ENCODE measurements around the gene KMT2B. TPM values are rescaled to one million over a fixed set of nuclear protein-coding genes. Genes with fewer than 3 reads are reported as not detected.
A peak's percentile ranks its signal among the peaks of the same experiment; 100 is the strongest.

KMT2B gene
- polyA plus RNA-seq, 3 donors: 31.2 to 39.1 (median 37.6) TPM

DNA sequence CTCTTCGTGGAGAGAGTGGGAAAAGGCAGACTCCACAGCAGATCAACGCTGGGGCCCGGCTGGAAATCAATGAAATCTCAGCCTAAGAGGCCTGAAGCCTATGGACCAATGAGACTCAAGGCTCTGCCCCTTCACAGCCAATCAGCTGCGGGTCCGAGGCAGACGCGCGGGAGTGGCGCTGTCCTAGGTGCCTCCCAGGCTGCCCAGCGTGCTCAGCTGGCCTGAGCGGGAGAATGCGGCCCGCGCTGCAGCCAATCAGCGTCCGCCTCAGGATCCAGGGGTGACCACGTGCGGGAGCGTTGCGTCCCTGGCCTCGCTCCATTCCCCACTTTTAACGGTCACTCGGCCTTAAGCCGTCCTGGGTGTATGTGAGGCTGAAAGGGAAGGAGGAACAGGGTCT, 13.6 kb upstream of the KMT2B start, which contains the start of gene ZBTB32:
ZBTB32 (plus strand) TSS at position 341 of the 400 bp plus-strand sequence. CDS start 10,069 bp downstream, outside the sequence.
- DNase-seq (ENCODE audit: extremely low read depth in 1 of 11, low read depth in 9 of 11, low spot score in 4 of 11): peak in 3 of 11 donors; percentile 30 to 41 (median 36)

DNA sequence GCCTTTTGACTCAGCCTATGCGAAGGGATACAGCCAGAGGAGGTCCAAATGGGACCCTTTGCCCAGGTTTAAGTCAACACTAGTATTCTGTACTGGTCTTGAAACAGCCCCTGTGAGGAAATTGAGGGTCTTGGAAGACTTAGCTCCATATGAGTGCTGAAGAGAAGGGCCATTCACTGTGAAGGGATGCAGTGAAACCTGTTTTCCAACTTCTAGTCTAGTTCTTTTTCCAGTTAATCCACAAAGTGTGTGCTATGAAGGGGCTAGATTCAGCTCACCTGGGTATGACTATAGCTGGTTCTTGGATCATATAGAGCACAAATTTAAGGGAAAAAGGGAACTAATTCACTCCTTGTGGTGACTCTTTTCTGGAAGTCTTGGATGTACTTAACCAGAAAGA, 9.4 kb upstream of the KMT2B start:
- DNase-seq (ENCODE audit: extremely low read depth in 1 of 11, low read depth in 9 of 11, low spot score in 4 of 11): no peak

DNA sequence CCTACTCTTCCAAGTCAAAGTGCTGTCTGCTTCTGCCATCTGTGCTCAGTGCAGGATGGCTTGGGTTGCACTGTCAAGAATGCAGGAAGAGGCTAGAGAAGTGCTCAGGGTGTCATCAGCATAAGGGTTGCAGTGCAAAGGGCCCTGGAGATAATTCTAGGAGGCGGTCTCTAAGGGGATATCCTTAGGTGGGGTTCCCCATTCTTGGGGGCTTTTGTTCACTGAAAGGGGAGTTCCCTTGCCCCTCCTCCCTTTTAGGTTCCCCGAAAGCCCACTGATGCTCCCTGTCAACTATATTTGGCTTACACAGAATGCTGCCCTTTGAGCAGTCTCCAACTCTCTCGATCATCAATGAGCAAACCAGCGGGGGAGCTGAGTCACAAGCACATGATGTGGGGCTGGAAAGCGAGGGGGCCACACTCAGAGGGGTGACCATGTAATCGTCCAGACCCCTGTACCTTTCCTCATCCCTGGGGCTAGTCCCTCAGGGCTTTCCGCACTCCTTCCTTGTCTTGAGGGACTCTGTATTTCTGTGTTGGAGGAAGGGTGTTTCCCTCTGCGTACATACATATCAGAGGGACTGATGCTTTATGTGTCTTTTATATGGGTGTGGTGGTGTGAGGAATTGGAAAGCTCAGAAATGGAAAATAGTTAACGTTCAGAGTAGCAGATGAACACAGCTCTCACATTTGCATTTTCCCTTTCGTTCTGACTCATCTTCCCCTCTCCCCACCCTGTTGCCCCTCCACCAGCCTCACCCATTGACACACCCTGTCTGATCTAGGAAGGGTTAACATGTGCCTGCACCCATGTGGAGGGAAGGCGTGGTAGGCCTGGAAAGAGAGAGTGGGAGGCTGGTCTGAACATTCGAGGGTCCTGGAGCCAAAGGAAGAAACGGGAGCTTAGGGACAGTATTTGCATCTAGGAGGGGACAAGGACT, 6.7 kb upstream of the KMT2B start:
- DNase-seq (ENCODE audit: extremely low read depth in 1 of 11, low read depth in 9 of 11, low spot score in 4 of 11): no peak

DNA sequence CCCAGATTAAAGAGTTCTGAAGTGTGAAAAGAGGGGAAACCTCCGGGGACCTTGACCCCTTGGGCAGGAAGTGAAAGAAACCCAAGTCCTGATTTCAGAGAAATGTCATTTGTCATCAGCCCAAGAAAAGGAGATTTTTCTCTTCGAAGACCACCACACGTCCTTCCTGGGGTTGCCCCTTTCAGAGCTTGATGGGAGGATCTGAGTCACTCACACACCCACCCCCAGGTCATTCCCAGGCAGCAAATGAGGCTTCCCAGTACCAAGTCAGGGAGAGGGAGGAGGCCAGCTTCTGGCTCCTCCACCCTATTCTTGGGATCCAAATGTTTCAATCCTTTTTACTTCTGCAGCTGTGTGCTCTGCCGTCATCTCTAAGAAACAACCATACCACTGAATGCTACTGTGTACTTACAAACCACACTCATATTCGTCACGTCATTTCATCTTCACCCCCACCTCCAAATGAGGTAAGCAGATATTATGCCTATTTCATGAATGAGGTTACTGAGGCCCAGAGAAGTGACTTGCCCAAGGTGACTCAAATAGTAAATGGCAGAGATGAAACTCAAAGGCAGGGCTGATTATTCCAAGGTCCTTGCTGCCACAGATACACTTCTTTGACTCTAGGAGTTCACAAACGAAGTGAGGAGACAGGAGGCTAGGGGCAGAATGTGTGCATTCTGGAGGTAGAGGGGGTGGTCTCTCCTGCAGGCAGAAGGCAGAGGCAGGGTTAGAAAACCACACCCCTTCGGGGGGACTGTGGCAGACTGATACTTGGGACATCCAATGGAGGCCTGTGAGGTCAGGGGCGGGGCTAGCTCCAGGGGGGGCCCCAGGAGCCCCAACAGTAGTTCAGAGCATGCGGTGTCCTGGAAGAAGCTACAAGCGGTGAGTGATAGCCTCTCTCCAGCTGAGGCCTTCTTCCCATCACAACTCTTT, 5.0 kb upstream of the KMT2B start:
- no peak for DNase-seq (ENCODE audit: extremely low read depth in 1 of 11, low read depth in 9 of 11, low spot score in 4 of 11)

DNA sequence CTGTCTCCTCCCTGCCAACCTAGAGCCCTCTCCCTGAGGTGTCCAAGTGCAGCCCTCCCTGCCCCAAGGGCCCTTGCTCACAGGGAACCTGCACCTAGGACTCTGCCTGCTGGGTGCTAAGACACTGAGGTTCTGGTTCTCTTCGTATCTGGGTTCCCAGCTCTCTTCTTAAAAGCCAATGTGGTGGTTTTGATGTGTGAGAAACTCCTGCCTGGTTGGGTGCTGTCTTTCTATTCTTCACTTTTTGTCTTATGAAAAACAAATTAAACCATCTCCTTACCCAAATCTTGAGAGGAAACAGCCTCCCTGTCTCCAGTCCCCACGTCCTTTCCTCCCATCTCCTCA, 4.3 kb upstream of the KMT2B start:
- DNase-seq (ENCODE audit: extremely low read depth in 1 of 11, low read depth in 9 of 11, low spot score in 4 of 11): no peak

DNA sequence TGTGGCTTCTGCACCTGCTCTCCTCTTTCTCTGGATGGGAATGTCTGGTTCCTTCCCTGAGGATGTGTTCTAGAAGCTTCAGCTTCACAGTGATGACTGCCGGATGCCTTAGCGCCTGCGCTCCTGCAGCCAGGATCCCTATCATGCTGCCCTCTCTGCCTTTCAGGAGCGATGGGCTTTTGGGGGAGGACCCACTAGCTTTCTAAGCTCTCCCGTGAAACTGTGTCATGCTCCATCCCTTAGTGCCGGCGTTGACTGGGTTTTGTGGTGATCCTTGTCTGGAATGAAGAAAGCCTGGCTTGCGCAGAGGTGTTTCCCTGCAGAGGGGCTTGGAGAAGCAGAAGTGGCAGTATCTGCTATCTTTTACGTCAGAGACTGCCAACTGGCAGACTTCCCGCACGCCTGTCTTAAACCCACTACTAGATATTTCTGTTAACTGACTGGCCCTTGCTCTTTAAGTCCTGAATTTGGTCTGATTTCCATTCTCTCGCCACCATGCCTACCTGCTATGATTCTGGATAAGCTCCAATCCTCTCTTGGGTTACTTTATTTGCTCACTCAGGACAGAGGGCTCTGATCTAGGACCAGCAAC, 3.8 kb upstream of the KMT2B start:
- DNase-seq (ENCODE audit: extremely low read depth in 1 of 11, low read depth in 9 of 11, low spot score in 4 of 11): no peak

DNA sequence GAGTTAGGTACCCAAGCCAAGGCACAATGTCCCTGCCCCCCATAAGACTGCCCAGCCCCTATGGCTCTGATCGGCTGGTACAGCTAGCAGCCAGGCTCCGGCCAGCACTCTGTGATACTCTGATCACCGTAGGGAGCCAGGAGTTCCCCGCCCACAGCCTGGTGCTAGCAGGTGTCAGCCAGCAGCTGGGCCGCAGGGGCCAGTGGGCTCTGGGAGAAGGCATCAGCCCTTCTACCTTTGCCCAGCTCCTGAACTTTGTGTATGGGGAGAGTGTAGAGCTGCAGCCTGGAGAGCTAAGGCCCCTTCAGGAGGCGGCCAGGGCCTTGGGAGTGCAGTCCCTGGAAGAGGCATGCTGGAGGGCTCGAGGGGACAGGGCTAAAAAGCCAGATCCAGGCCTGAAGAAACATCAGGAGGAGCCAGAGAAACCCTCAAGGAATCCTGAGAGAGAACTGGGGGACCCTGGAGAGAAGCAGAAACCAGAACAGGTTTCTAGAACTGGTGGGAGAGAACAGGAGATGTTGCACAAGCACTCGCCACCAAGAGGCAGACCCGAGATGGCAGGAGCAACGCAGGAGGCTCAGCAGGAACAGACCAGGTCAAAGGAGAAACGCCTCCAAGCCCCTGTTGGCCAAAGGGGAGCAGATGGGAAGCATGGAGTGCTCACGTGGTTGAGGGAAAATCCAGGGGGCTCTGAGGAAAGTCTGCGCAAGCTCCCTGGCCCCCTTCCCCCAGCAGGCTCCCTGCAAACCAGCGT, 3.0 kb upstream of the KMT2B start:
- DNase-seq (ENCODE audit: extremely low read depth in 1 of 11, low read depth in 9 of 11, low spot score in 4 of 11): no peak

DNA sequence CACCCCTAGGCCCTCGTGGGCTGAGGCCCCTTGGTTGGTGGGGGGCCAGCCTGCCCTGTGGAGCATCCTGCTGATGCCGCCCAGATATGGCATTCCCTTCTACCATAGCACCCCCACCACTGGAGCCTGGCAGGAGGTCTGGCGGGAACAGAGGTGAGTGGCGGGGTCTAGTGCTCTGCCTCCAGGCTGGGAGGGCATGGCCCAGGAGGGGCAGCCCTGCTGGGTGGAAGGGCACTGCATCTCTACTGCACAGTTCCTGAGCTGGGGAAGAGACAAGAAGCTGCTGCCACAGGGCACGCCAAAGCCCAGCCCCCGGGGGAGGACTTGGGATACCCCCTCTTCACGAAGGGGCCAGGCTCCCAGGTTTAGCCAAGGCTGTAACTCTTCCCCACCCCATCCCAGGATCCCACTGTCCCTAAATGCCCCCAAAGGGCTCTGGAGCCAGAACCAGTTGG, 2.4 kb upstream of the KMT2B start:
- DNase-seq (ENCODE audit: extremely low read depth in 1 of 11, low read depth in 9 of 11, low spot score in 4 of 11): no peak

DNA sequence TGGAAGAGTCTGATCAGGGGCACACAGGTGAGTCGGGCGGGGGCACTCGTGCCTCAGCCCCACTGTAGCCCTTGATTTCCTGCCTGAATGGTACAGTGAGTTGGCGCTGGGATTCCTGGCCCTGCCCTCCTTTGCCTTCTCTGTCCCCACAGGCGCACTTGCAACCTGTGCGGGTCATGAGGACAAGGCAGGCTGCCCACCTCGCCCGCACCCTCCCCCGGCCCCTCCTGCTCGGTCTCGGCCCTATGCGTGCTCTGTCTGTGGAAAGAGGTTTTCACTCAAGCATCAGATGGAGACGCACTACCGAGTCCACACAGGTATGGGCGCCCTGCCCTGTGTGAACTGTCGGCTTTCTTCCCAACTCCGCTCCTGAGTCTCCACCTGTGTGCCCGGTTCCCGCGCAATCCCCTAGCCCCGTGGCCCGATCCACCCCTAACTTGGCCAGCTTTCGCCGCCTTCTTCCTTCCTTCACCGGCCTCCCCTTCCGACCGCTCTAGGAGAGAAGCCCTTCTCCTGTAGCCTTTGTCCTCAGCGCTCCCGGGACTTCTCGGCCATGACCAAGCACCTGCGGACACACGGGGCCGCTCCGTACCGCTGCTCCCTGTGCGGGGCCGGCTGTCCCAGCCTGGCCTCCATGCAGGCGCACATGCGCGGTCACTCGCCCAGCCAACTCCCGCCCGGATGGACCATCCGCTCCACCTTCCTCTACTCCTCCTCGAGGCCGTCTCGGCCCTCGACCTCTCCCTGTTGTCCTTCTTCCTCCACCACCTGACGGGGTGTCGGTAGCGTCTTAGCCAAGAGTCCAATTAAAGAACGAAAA, 1.6 kb upstream of the KMT2B start:
- DNase-seq (ENCODE audit: extremely low read depth in 1 of 11, low read depth in 9 of 11, low spot score in 4 of 11): peak in 2 of 11 donors; percentile 32 to 58

DNA sequence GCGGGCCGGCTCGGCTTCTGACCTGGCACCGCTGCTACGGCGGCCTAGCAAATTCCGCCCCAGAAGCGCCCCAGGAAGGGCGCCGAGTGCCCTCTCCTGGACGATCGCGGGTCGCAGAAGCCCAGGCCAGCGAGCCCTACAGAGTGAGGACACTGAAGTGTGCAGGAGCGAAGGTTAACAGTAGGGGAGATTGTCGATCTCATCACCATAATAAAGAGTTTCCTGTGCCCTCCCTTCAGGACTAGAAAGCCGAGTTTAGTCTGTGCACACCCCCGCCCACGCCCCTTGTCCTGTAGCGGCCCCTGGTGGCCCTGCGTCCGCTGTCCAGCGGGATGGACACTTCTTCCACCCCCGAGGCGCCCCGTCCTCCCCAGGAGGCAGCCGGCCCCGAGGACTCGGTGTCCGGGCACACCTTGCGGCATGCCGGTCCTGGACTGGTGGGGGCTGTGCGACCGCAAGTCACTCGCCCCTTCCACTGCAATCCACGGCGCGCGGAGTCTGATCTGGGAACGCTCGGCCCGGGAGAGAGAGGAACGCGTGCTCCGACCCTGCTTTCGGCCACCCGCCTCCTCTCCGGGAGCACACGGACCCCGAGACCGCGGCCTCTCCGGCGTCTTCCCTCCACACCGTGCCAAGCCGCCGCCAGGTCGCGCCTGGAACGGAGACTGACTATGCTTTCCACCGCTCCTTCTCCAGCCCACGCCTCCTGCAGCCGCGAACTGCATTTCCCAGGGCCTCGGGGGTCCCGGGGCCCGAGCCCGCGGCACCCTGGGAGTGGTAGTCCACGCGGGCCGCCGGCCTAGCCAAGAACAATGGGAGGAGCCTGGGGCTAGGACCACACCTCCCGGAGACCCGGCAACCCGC, 770 bp upstream of the KMT2B start:
- DNase-seq (ENCODE audit: extremely low read depth in 1 of 11, low read depth in 9 of 11, low spot score in 4 of 11): peak in 10 of 11 donors; percentile 72 to 95 (median 90)

DNA sequence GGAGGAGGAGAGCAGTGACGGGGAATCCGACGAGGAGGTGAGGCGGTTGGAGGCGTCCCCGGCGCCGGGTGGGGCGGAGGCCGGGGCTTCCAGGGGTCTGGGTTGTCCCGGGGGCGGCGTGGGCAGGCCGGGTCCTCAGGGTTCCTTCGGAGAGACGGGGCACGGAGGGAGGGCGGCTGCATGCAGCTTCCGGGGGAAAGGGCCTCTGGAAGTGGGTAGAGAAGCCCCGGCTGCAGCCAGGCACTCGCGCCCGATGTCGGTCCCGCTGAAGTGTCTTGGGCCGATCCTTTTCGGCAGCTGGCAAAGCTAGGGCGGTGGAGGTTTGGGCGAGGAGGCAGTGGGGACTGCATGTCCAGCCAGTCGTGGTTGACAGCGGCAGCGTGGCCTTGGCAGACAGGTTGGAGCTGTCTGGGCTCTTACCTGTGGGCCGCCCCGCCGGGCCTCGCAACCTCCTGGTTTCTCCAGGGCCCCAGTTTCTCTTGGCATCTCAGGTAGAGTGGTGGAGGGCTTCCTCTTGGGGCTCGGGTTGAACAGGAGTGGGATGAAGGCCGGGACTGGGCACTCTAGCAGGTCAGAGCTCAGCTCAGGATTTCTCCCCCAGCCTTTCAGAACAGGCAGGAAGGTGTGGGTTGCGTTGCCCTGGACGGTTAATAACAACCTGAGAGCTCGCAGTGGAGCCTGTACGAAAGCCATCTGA, 690 bp downstream of the KMT2B start:
- no peak for DNase-seq (ENCODE audit: extremely low read depth in 1 of 11, low read depth in 9 of 11, low spot score in 4 of 11)

DNA sequence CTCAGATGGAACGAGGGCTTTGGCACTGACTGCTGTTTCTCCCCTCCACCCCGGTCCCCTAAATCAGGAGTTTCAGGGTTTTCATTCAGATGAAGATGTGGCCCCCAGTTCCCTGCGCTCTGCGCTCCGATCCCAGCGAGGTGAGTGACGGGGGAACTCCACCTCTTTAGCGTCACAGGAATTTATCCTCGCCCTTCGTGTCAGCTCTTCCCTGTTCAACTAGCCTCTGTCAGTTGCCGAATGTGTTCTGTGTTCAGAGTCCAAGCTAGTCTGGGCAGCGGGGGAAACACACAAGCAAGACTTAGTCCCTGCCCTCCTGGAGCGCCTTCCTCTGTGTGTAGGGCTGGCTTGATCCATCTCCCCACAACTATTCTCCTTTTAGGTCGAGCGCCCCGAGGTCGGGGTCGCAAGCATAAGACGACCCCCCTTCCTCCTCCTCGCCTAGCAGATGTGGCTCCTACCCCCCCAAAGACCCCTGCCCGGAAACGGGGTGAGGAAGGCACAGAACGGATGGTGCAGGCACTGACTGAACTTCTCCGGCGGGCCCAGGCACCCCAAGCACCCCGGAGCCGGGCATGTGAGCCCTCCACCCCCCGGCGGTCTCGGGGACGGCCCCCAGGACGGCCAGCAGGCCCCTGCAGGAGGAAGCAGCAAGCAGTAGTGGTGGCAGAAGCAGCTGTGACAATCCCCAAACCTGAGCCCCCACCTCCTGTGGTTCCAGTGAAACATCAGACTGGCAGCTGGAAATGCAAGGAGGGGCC, 1.8 kb downstream of the KMT2B start:
- DNase-seq (ENCODE audit: extremely low read depth in 1 of 11, low read depth in 9 of 11, low spot score in 4 of 11): no peak

DNA sequence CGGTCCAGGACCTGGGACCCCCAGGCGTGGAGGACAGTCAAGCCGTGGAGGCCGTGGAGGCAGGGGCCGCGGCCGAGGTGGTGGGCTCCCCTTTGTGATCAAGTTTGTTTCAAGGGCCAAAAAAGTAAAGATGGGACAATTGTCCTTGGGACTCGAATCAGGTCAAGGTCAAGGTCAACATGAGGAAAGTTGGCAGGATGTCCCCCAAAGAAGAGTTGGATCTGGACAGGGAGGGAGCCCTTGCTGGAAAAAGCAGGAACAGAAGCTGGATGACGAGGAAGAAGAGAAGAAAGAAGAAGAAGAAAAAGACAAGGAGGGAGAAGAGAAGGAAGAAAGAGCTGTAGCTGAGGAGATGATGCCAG, 2.3 kb downstream of the KMT2B start:
- DNase-seq (ENCODE audit: extremely low read depth in 1 of 11, low read depth in 9 of 11, low spot score in 4 of 11): no peak

DNA sequence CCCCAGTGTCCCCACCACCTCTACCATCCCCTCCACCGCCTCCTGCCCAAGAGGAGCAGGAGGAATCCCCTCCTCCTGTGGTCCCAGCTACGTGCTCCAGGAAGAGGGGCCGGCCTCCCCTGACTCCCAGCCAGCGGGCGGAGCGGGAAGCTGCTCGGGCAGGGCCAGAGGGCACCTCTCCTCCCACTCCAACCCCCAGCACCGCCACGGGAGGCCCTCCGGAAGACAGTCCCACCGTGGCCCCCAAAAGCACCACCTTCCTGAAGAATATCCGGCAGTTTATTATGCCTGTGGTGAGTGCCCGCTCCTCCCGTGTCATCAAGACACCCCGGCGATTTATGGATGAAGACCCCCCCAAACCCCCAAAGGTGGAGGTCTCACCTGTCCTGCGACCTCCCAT, 2.8 kb downstream of the KMT2B start:
- no peak for DNase-seq (ENCODE audit: extremely low read depth in 1 of 11, low read depth in 9 of 11, low spot score in 4 of 11)

DNA sequence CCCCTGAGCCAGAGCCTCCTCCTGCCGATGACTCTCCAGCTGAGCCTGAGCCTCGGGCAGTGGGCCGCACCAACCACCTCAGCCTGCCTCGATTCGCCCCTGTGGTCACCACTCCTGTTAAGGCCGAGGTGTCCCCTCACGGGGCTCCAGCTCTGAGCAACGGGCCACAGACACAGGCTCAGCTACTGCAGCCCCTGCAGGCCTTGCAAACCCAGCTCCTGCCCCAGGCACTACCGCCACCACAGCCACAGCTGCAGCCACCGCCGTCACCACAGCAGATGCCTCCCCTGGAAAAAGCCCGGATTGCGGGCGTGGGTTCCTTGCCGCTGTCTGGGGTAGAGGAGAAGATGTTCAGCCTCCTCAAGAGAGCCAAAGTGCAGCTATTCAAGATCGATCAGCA, 3.6 kb downstream of the KMT2B start:
- no peak for DNase-seq (ENCODE audit: extremely low read depth in 1 of 11, low read depth in 9 of 11, low spot score in 4 of 11)

DNA sequence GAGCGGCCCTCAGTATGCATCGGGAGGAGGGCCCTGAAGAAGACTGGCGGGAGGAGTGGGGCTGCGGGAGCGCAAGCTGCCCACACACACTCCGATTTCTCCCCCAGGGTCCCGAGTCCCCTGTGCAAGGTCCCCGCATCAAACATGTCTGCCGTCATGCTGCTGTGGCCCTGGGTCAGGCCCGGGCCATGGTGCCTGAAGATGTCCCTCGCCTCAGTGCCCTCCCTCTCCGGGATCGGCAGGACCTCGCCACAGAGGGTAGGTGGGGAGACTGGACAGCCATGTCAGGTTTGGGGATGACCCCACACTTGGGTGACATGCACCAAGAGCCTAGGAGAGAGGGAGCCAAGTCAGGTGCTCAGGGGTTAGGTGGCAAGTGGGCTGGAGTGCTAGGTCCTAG, 4.7 kb downstream of the KMT2B start:
- no peak for DNase-seq (ENCODE audit: extremely low read depth in 1 of 11, low read depth in 9 of 11, low spot score in 4 of 11)
